Fibroblast of peridontal ligament (primary cell): ENCODE measurements around the gene PANK2.
"Not testable (repeated sequence)": the region's sequence is repeated elsewhere in the genome, so short reads cannot be mapped to it uniquely, and the experiment has no call there.

Experiments used
- DNase-seq: peaks from one replicate; pipeline ENCODE4 v3.0.0-alpha.2; 2010; ENCODE audit errors: extremely low read depth

The PANK2 gene

GRCh38 chr20:3869839-3870634 is 19.1 kb upstream of the PANK2 start:
- DNase-seq, result no peak

- no peak for DNase-seq
Measured at GRCh38 chr20:3871550-3872265, 17.5 kb upstream of the PANK2 start.

GRCh38 chr20:3873507-3873906 is 15.7 kb upstream of the PANK2 start:
- no peak for DNase-seq

- DNase-seq, result peak; percentile 67
Measured at GRCh38 chr20:3874194-3874844, 14.9 kb upstream of the PANK2 start.

- no peak for DNase-seq
Measured at GRCh38 chr20:3875378-3875974, 13.7 kb upstream of the PANK2 start.

- no peak for DNase-seq
Measured at GRCh38 chr20:3876000-3876399, 13.2 kb upstream of the PANK2 start.

- DNase-seq, result no peak
Measured at GRCh38 chr20:3876676-3877075, 12.5 kb upstream of the PANK2 start.

GRCh38 chr20:3878921-3879274 is 10.3 kb upstream of the PANK2 start:
- DNase-seq, result not testable (repeated sequence)

GRCh38 chr20:3885715-3886114 is 3.5 kb upstream of the PANK2 start:
- no peak for DNase-seq

GRCh38 chr20:3887876-3888620 is 1.1 kb upstream of the PANK2 start:
- peak; percentile 47 for DNase-seq

- DNase-seq, result no peak
Measured at GRCh38 chr20:3889489-3890397, 556 bp downstream of the PANK2 start.

- DNase-seq, result peak; percentile 70
Measured at GRCh38 chr20:3890398-3890751, 1.2 kb downstream of the PANK2 start.

GRCh38 chr20:3890999-3891929 is 2.1 kb downstream of the PANK2 start:
- DNase-seq, result no peak

- no peak for DNase-seq
Measured at GRCh38 chr20:3894796-3895195, 5.6 kb downstream of the PANK2 start.

GRCh38 chr20:3896302-3896701 is 7.1 kb downstream of the PANK2 start:
- peak; percentile 64 for DNase-seq

GRCh38 chr20:3896853-3897583 is 7.8 kb downstream of the PANK2 start:
- DNase-seq, result no peak

- not testable (repeated sequence) for DNase-seq
Measured at GRCh38 chr20:3898181-3898580, 9.0 kb downstream of the PANK2 start.

GRCh38 chr20:3898639-3899038 is 9.5 kb downstream of the PANK2 start:
- DNase-seq, result no peak

GRCh38 chr20:3900187-3900604 is 11.0 kb downstream of the PANK2 start:
- DNase-seq, result no peak
